Liver (tissue), 3 donors: ENCODE data around the gene SOCS2.

Experiments used
- FOXA1 ChIP-seq: IDR thresholded peaks from 2 replicates; pipeline ENCODE4 v1.6.1; 2016; ENCODE audit warnings: antibody characterized with exemption
- JUND ChIP-seq, 2 donors: IDR thresholded peaks; 2 replicates each; pipeline ENCODE4 v1.6.1; 2016; ENCODE audit warnings: antibody characterized with exemption in 2 of 2
- RAD21 ChIP-seq, 2 donors: IDR thresholded peaks; 2 replicates each; pipeline ENCODE4 v1.6.1; 2016; ENCODE audit warnings: antibody characterized with exemption in 2 of 2, mild to moderate bottlenecking in 2 of 2
- TAF1 ChIP-seq: conservative IDR thresholded peaks from 2 replicates; pipeline ENCODE4 v1.6.1; 2016; ENCODE audit warnings: antibody characterized with exemption, mild to moderate bottlenecking
- YY1 ChIP-seq: IDR thresholded peaks from 2 replicates; pipeline ENCODE4 v1.6.1; 2016; ENCODE audit warnings: antibody characterized with exemption, mild to moderate bottlenecking
- TF ChIP-seq, protein P1 (sequence below): IDR thresholded peaks from 2 replicates; pipeline ENCODE4 v1.6.1; 2016; ENCODE audit warnings: antibody characterized with exemption, mild to moderate bottlenecking
- TF ChIP-seq, protein P2 (sequence below): fragments of 150-350 bp; IDR thresholded peaks from 2 replicates; pipeline ENCODE4 v1.5.1; 2017; ENCODE audit warnings: improper control_type of control experiment, low read depth, low read length; ENCODE audit not compliant: missing input control
- TF ChIP-seq, protein P3 (sequence below): IDR thresholded peaks from 2 replicates; pipeline ENCODE4 v1.6.1; 2016; ENCODE audit warnings: antibody characterized with exemption
- donor health status: healthy.
- donor health status: healthy.

DNA sequence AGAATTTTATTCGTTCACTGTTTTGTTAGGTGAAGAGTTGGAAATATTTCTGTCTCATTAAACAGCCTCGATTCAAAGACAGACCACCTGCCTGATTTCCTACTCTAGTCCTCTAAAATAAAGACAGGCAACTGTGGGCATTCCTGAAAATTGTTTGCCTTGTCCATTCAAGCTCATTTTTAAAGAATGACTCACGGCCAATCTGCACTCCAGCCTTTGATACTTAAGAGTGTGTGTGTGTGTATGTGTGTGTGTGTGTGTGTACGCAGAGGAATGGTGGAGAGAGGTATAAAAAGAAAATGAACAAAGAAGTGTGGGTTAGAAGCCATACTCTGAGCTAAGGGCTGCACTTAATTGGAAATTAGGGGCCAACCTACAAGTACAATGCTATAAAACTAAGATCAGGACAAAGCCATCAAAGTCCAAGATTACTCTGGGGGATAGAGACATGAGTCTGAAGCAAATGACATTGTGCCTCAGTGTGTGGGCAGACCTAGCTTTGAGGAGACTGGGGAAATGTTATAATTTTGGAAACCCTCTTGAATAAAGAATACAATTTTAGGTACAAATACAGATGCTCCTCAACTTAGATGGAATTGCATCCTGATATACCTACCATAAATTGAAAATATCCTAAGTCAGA, 45.6 kb upstream of the SOCS2 start:
- TF ChIP-seq, protein P1, sequence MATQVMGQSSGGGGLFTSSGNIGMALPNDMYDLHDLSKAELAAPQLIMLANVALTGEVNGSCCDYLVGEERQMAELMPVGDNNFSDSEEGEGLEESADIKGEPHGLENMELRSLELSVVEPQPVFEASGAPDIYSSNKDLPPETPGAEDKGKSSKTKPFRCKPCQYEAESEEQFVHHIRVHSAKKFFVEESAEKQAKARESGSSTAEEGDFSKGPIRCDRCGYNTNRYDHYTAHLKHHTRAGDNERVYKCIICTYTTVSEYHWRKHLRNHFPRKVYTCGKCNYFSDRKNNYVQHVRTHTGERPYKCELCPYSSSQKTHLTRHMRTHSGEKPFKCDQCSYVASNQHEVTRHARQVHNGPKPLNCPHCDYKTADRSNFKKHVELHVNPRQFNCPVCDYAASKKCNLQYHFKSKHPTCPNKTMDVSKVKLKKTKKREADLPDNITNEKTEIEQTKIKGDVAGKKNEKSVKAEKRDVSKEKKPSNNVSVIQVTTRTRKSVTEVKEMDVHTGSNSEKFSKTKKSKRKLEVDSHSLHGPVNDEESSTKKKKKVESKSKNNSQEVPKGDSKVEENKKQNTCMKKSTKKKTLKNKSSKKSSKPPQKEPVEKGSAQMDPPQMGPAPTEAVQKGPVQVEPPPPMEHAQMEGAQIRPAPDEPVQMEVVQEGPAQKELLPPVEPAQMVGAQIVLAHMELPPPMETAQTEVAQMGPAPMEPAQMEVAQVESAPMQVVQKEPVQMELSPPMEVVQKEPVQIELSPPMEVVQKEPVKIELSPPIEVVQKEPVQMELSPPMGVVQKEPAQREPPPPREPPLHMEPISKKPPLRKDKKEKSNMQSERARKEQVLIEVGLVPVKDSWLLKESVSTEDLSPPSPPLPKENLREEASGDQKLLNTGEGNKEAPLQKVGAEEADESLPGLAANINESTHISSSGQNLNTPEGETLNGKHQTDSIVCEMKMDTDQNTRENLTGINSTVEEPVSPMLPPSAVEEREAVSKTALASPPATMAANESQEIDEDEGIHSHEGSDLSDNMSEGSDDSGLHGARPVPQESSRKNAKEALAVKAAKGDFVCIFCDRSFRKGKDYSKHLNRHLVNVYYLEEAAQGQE = no peak
- TF ChIP-seq, protein P2, sequence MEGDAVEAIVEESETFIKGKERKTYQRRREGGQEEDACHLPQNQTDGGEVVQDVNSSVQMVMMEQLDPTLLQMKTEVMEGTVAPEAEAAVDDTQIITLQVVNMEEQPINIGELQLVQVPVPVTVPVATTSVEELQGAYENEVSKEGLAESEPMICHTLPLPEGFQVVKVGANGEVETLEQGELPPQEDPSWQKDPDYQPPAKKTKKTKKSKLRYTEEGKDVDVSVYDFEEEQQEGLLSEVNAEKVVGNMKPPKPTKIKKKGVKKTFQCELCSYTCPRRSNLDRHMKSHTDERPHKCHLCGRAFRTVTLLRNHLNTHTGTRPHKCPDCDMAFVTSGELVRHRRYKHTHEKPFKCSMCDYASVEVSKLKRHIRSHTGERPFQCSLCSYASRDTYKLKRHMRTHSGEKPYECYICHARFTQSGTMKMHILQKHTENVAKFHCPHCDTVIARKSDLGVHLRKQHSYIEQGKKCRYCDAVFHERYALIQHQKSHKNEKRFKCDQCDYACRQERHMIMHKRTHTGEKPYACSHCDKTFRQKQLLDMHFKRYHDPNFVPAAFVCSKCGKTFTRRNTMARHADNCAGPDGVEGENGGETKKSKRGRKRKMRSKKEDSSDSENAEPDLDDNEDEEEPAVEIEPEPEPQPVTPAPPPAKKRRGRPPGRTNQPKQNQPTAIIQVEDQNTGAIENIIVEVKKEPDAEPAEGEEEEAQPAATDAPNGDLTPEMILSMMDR = no peak
- TF ChIP-seq TAF1 (no peak), FOXA1 (no peak), RAD21 (IDR thresholded peaks at IDR 0.05) (no peak), JUND (IDR thresholded peaks at IDR 0.05) (no peak), YY1 (no peak)
- TF ChIP-seq, protein P3, sequence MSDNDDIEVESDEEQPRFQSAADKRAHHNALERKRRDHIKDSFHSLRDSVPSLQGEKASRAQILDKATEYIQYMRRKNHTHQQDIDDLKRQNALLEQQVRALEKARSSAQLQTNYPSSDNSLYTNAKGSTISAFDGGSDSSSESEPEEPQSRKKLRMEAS = no peak
